Neural progenitor cell (in vitro differentiated cells): ENCODE data around the gene MYRIP. TPM values are rescaled to one million over a fixed set of nuclear protein-coding genes. Genes with fewer than 3 reads are reported as not detected.

ENCODE experiments used
- DNase-seq: peaks from one replicate; pipeline ENCODE4 v3.0.0-alpha.2; 2016; ENCODE audit warnings: low spot score
- H2AFZ ChIP-seq: fragments of 200-600 bp; sonication (generic); replicated peaks from 2 replicates; pipeline ENCODE4 v1.6.1; 2016; ENCODE audit warnings: antibody characterized with exemption
- H3F3A ChIP-seq: fragments of 200-600 bp; sonication (generic); 2 replicates; pipeline ENCODE4 v1.6.1; 2016; ENCODE audit warnings: antibody characterized with exemption, low read depth
- H3K27ac ChIP-seq: fragments of 200-600 bp; sonication (generic); 2 replicates; pipeline ENCODE4 v1.5.1; 2016; ENCODE audit warnings: mild to moderate bottlenecking
- H3K27me3 ChIP-seq: fragments of 200-600 bp; sonication (generic); 2 replicates; pipeline ENCODE4 v1.6.1; 2016; ENCODE audit warnings: mild to moderate bottlenecking, moderate library complexity
- H3K36me3 ChIP-seq: fragments of 200-600 bp; sonication (generic); 2 replicates; pipeline ENCODE4 v1.5.1; 2016
- H3K4me1 ChIP-seq: fragments of 200-600 bp; sonication (generic); 2 replicates; pipeline ENCODE4 v1.6.1; 2016; ENCODE audit warnings: mixed run types
- H3K4me2 ChIP-seq: fragments of 200-600 bp; sonication (generic); 2 replicates; pipeline ENCODE4 v1.6.1; 2016
- H3K4me3 ChIP-seq: fragments of 200-600 bp; sonication (generic); 2 replicates; pipeline ENCODE4 v1.5.1; 2016
- H3K79me2 ChIP-seq: fragments of 200-600 bp; sonication (generic); 2 replicates; pipeline ENCODE4 v1.6.1; 2016; ENCODE audit warnings: low read depth
- H3K9ac ChIP-seq: fragments of 200-600 bp; sonication (generic); 2 replicates; pipeline ENCODE4 v1.6.1; 2016
- H3K9me3 ChIP-seq: fragments of 200-600 bp; sonication (generic); 2 replicates; pipeline ENCODE4 v1.5.1; 2016; ENCODE audit warnings: low read depth
- H4K20me1 ChIP-seq: fragments of 200-600 bp; sonication (generic); 2 replicates; pipeline ENCODE4 v1.6.1; 2016; ENCODE audit warnings: low read depth
- H3K27ac Mint-ChIP-seq: 3 replicates; pipeline ENCODE4 v1.8.0; 2021; ENCODE audit warnings: mixed read lengths
- H3K27me3 Mint-ChIP-seq: 2 replicates; pipeline ENCODE4 v1.8.0; 2022; ENCODE audit warnings: low read depth, mild to moderate bottlenecking, inconsistent platforms, moderate library complexity, mixed read lengths; ENCODE audit not compliant: insufficient read depth
- H3K36me3 Mint-ChIP-seq: 3 replicates; pipeline ENCODE4 v1.8.0; 2021; ENCODE audit warnings: mixed read lengths
- H3K4me1 Mint-ChIP-seq: 3 replicates; pipeline ENCODE4 v1.8.0; 2021; ENCODE audit warnings: mixed read lengths
- H3K4me3 Mint-ChIP-seq: 3 replicates; pipeline ENCODE4 v1.8.0; 2021; ENCODE audit warnings: mild to moderate bottlenecking, moderate library complexity, mixed read lengths
- H3K9me3 Mint-ChIP-seq: 3 replicates; pipeline ENCODE4 v1.8.0; 2020; ENCODE audit warnings: mixed read lengths
- CTCF ChIP-seq: fragments of 200-600 bp; sonication (generic); IDR thresholded peaks from 2 replicates; pipeline ENCODE4 v1.5.1; 2017; ENCODE audit warnings: antibody characterized with exemption, mild to moderate bottlenecking
- EZH2 ChIP-seq: fragments of 200-600 bp; sonication (generic); IDR thresholded peaks from 2 replicates; pipeline ENCODE4 v1.6.1; 2017; ENCODE audit warnings: antibody characterized with exemption, mild to moderate bottlenecking, moderate library complexity
- EZH2phosphoT487 ChIP-seq: fragments of 200-600 bp; sonication (generic); IDR thresholded peaks from 2 replicates; pipeline ENCODE4 v1.6.1; 2017; ENCODE audit warnings: antibody characterized with exemption
- total RNA-seq: library from RNA; depleted of rRNA; stranded (reverse); fragments of >200 nt; gene quantifications from 2 replicates; pipeline ENCODE4 v1.2.3, GENCODE V29; 2015; ENCODE audit warnings: low replicate concordance

Gene MYRIP
- total RNA-seq, 1 donor from 2014 or later, result 0.62 TPM

- H3K4me1 ChIP-seq, result no peaks in the 10 kb centered on the region
- no peak for DNase-seq
- no peak overlapping the region for H3K9ac ChIP-seq
- H3K36me3 ChIP-seq, result no peaks in the 10 kb centered on the region
- no peak overlapping the region for H2AFZ ChIP-seq
- H3K27me3 Mint-ChIP-seq, result peaks cover 2% of the 10 kb centered on the region
- no peak overlapping the region for H3K27ac Mint-ChIP-seq
- H3K9me3 ChIP-seq, result no peaks in the 10 kb centered on the region
- H3K4me1 Mint-ChIP-seq, result no peaks in the 10 kb centered on the region
- no peaks in the 10 kb centered on the region for H4K20me1 ChIP-seq
- H3K27ac ChIP-seq, result peak overlapping the region; percentile 29
- H3F3A ChIP-seq, result no peaks in the 10 kb centered on the region
- H3K27me3 ChIP-seq, result no peaks in the 10 kb centered on the region
- H3K36me3 Mint-ChIP-seq, result no peaks in the 10 kb centered on the region
- H3K79me2 ChIP-seq, result no peaks in the 10 kb centered on the region
- H3K9me3 Mint-ChIP-seq, result peaks cover 3% of the 10 kb centered on the region
- no peak for TF ChIP-seq EZH2
- H3K4me3 ChIP-seq, result no peak overlapping the region
- no peak overlapping the region for H3K4me2 ChIP-seq
- no peak overlapping the region for H3K4me3 Mint-ChIP-seq
Measured at GRCh38 chr3:39779511-39780230, 29.7 kb upstream of the MYRIP start.

DNA sequence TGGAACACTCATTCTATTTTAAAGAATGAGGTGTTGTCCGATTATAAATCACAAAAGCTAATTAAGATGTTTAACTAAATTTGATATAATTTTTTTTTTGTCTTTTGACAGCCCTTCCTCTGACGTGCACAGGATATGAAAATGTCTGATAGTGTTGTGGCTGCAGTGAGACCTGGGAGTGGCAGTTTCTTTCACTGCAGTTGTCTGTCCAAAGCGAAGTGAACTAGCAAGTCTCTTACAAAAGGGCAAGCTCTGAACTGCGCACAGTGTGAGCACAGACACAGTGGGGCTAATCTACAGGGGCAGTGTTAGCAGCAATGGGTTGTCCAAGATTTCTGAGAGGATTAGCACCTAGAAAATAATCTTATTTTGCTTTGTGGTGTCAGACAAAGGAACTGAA, 29.1 kb upstream of the MYRIP start:
- H3K27me3 Mint-ChIP-seq, result peaks cover 2% of the 10 kb centered on the region
- Histone ChIP-seq H3K27me3 (no peaks in the 10 kb centered on the region), H3K4me1 (no peaks in the 10 kb centered on the region), H3K4me3 (no peak overlapping the region), H3K4me2 (no peak overlapping the region), H3K79me2 (no peaks in the 10 kb centered on the region), H3K36me3 (no peaks in the 10 kb centered on the region), H2AFZ (no peak overlapping the region), H3F3A (no peaks in the 10 kb centered on the region), H4K20me1 (no peaks in the 10 kb centered on the region), H3K9me3 (no peaks in the 10 kb centered on the region), H3K9ac (no peak overlapping the region), H3K27ac (peak overlapping the region; percentile 29)
- peak; percentile 34 for DNase-seq
- no peak overlapping the region for H3K27ac Mint-ChIP-seq
- no peak overlapping the region for H3K4me3 Mint-ChIP-seq
- H3K4me1 Mint-ChIP-seq, result no peaks in the 10 kb centered on the region
- H3K36me3 Mint-ChIP-seq, result no peaks in the 10 kb centered on the region
- H3K9me3 Mint-ChIP-seq, result peaks cover 3% of the 10 kb centered on the region
- TF ChIP-seq EZH2, result no peak
- TF ChIP-seq EZH2phosphoT487, result no peak
- TF ChIP-seq CTCF, result no peak

DNA sequence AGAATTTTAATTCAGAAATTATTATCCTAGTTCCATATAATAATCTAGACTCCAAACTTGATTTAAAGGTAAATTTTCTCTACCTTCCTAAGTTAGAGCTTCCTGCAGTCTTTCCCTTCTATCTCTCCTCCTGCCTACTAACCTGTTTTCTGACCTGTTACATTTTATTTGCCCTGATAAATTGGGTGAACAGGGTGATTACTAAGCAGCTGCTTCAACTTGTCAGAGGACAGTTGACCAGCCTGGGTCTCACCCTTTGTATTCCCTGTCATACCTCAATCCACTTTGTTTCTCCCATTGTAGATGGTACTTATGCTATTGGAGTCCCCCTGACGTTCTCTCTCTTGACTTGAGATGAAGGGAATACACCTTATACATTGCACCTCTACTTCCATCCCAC, 28.4 kb upstream of the MYRIP start:
- Histone ChIP-seq H3K4me2 (no peak overlapping the region), H3K4me3 (no peak overlapping the region), H3K36me3 (no peaks in the 10 kb centered on the region), H4K20me1 (no peaks in the 10 kb centered on the region), H3K4me1 (no peaks in the 10 kb centered on the region), H3F3A (no peaks in the 10 kb centered on the region), H3K27ac (no peak overlapping the region), H2AFZ (no peak overlapping the region), H3K9ac (no peak overlapping the region), H3K79me2 (no peaks in the 10 kb centered on the region), H3K27me3 (no peaks in the 10 kb centered on the region), H3K9me3 (no peaks in the 10 kb centered on the region)
- H3K4me3 Mint-ChIP-seq, result no peak overlapping the region
- peaks cover 3% of the 10 kb centered on the region for H3K9me3 Mint-ChIP-seq
- no peaks in the 10 kb centered on the region for H3K4me1 Mint-ChIP-seq
- TF ChIP-seq EZH2phosphoT487 (no peak), CTCF (no peak), EZH2 (no peak)
- DNase-seq, result no peak
- no peak overlapping the region for H3K27ac Mint-ChIP-seq
- no peaks in the 10 kb centered on the region for H3K36me3 Mint-ChIP-seq
- H3K27me3 Mint-ChIP-seq, result peaks cover 2% of the 10 kb centered on the region

GRCh38 chr3:39781632-39782031, 27.8 kb upstream of the MYRIP start:
- H3K27ac ChIP-seq, result no peak overlapping the region
- no peaks in the 10 kb centered on the region for H3K9me3 ChIP-seq
- no peaks in the 10 kb centered on the region for H3K4me1 Mint-ChIP-seq
- H3K79me2 ChIP-seq, result no peaks in the 10 kb centered on the region
- H3F3A ChIP-seq, result no peaks in the 10 kb centered on the region
- no peaks in the 10 kb centered on the region for H3K27me3 ChIP-seq
- H3K4me3 ChIP-seq, result no peak overlapping the region
- no peak overlapping the region for H3K9ac ChIP-seq
- no peaks in the 10 kb centered on the region for H3K36me3 ChIP-seq
- peaks cover 2% of the 10 kb centered on the region for H3K27me3 Mint-ChIP-seq
- no peak overlapping the region for H2AFZ ChIP-seq
- no peak overlapping the region for H3K4me3 Mint-ChIP-seq
- H3K36me3 Mint-ChIP-seq, result no peaks in the 10 kb centered on the region
- TF ChIP-seq CTCF (no peak), EZH2phosphoT487 (no peak), EZH2 (no peak)
- no peak overlapping the region for H3K27ac Mint-ChIP-seq
- H3K4me1 ChIP-seq, result no peaks in the 10 kb centered on the region
- peaks cover 3% of the 10 kb centered on the region for H3K9me3 Mint-ChIP-seq
- DNase-seq, result no peak
- no peak overlapping the region for H3K4me2 ChIP-seq
- H4K20me1 ChIP-seq, result no peaks in the 10 kb centered on the region
